ENCODE measurements around the gene TBL1X. TPM values are rescaled to one million over a fixed set of nuclear protein-coding genes. Genes with fewer than 3 reads are reported as not detected.

Gene TBL1X
- total RNA-seq, 4 donors from 2014 or later, result 25.3 to 54.1 (median 38.2) TPM

GRCh38 chrX:9626379-9626778 lies 161.5 kb downstream of the TBL1X start:
- Histone ChIP-seq H3K27me3 (no peaks in the 10 kb centered on the region), H3K9me3 (no peaks in the 10 kb centered on the region), H3K36me3 (no peaks in the 10 kb centered on the region), H3K4me1 (peaks cover 2 to 10% (median 7%) of the 10 kb centered on the region in 4 donors), H3K27ac (replicated peaks in 1 of 4) (no peak overlapping the region), H3K4me3 (no peak overlapping the region)
- 82% methylated on average over 7 of the region's 7 CpGs for WGBS
- TF ChIP-seq POLR2AphosphoS5 (IDR thresholded peaks at IDR 0.05) (no peak), EP300 (IDR thresholded peaks at IDR 0.05) (no peak), POLR2A (IDR thresholded peaks at IDR 0.05; ENCODE audit: low read depth) (no peak)
- TF ChIP-seq, protein P1, sequence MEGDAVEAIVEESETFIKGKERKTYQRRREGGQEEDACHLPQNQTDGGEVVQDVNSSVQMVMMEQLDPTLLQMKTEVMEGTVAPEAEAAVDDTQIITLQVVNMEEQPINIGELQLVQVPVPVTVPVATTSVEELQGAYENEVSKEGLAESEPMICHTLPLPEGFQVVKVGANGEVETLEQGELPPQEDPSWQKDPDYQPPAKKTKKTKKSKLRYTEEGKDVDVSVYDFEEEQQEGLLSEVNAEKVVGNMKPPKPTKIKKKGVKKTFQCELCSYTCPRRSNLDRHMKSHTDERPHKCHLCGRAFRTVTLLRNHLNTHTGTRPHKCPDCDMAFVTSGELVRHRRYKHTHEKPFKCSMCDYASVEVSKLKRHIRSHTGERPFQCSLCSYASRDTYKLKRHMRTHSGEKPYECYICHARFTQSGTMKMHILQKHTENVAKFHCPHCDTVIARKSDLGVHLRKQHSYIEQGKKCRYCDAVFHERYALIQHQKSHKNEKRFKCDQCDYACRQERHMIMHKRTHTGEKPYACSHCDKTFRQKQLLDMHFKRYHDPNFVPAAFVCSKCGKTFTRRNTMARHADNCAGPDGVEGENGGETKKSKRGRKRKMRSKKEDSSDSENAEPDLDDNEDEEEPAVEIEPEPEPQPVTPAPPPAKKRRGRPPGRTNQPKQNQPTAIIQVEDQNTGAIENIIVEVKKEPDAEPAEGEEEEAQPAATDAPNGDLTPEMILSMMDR (IDR thresholded peaks at IDR 0.05), result no peak
- intact Hi-C loops (cut with DNase I), result no loop called here
- no peak for DNase-seq (ENCODE audit: extremely low spot score)

DNA sequence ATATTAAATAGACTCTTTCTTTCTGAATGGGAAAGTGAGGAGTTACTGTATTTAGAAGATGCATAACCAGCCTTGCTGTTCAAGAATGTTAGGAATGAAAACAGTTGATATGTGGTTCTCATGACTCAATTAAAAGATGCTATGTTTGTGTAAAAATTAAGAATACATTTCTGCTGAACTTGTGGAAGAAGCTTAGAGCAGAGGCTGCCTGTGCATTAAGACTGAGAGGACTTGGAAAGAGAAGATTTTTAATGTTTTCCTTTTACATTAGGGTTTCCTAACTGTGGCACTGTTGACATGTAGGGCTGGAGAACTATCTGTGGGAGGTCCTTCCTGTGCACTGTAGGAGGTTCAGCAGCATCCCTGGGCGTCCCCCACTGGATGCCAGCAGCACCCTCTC lies 163.1 kb downstream of the TBL1X start:
- intact Hi-C loops (cut with DNase I), result no loop called here
- DNase-seq (ENCODE audit: extremely low spot score), result no peak
- no peak overlapping the region for H3K27ac ChIP-seq (replicated peaks in 1 of 4)
- no peaks in the 10 kb centered on the region for H3K36me3 ChIP-seq
- peaks cover 2 to 10% (median 7%) of the 10 kb centered on the region in 4 donors for H3K4me1 ChIP-seq
- no peak overlapping the region for H3K4me3 ChIP-seq
- TF ChIP-seq POLR2AphosphoS5 (IDR thresholded peaks at IDR 0.05) (no peak), POLR2A (IDR thresholded peaks at IDR 0.05; ENCODE audit: low read depth) (no peak), EP300 (IDR thresholded peaks at IDR 0.05) (no peak)
- TF ChIP-seq, protein P1 (IDR thresholded peaks at IDR 0.05), result no peak
- WGBS, result 14% methylated on average over 1 of the region's 1 CpG
- no peaks in the 10 kb centered on the region for H3K27me3 ChIP-seq
- no peaks in the 10 kb centered on the region for H3K9me3 ChIP-seq

DNA sequence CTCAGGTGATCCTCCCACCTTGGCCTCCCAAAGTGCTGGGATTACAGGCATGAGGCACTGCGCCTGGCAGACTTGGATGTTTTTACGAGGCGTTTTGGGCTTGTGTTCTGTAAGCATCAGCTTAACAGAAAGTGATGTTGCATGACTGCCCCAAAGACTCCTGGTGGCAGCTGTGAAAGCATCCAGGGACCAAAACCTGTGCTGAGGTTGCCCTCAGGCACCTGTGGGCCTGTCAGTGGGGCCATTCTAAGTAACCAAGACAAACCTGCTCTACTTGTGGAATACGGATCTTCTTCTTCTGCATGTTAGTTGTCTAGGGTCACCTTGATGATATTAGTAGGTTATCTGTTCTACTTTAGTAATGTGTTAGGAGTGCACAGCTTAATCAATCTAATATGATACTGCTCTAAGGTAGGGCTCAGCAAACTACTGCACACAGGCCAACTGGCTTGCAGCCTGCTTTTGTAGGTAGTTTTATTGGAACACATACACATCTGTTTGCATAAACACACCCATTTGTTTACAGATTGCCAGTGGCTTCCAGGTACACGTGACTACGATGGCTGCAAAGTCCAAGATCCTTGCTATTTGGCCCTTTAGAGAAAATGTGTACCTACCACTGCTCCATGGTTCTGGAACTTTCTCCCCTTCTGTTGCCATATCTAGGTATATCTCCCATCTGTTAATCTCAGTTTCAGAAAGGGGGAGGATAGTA lies 164.1 kb downstream of the TBL1X start:
- DNase-seq (ENCODE audit: extremely low spot score), result no peak
- TF ChIP-seq, protein P1 (IDR thresholded peaks at IDR 0.05), result no peak
- TF ChIP-seq POLR2AphosphoS5 (IDR thresholded peaks at IDR 0.05) (no peak), POLR2A (IDR thresholded peaks at IDR 0.05; ENCODE audit: low read depth) (no peak)
- Histone ChIP-seq H3K9me3 (no peaks in the 10 kb centered on the region), H3K4me3 (no peak overlapping the region), H3K4me1 (peaks cover 2 to 13% (median 9%) of the 10 kb centered on the region in 4 donors), H3K27me3 (no peaks in the 10 kb centered on the region), H3K36me3 (no peaks in the 10 kb centered on the region), H3K27ac (replicated peaks in 1 of 4) (no peak overlapping the region)
- intact Hi-C loops (cut with DNase I), result no loop called here
- WGBS, result 83% methylated on average over 6 of the region's 6 CpGs

GRCh38 chrX:9634551-9634950 lies 169.7 kb downstream of the TBL1X start:
- Histone ChIP-seq H3K27me3 (no peaks in the 10 kb centered on the region), H3K36me3 (no peaks in the 10 kb centered on the region), H3K4me1 (peaks cover 0 to 23% (median 16%) of the 10 kb centered on the region in 4 donors), H3K4me3 (no peak overlapping the region), H3K27ac (replicated peaks in 1 of 4) (peak overlapping the region; percentile 51 to 78 (median 66)), H3K9me3 (no peaks in the 10 kb centered on the region)
- WGBS, result 34% methylated on average over 7 of the region's 7 CpGs
- no peak for DNase-seq (ENCODE audit: extremely low spot score)
- intact Hi-C loops (cut with DNase I), result no loop called here
- TF ChIP-seq POLR2A (IDR thresholded peaks at IDR 0.05; ENCODE audit: low read depth), result no peak
- TF ChIP-seq, protein P1 (IDR thresholded peaks at IDR 0.05), result peak in 1 of 3 experiments; percentile 15
- TF ChIP-seq POLR2AphosphoS5 (IDR thresholded peaks at IDR 0.05), result no peak
- no peak for TF ChIP-seq EP300 (IDR thresholded peaks at IDR 0.05)

Data from esophagus muscularis mucosa (tissue), 4 donors.